ENCODE measurements around the gene RAB24.

Gene RAB24

GRCh38 chr5:177333420-177334154 lies 30.1 kb upstream of the RAB24 start:
- DNase-seq (ENCODE audit: low spot score) = no peak

GRCh38 chr5:177332896-177333260 lies 29.4 kb upstream of the RAB24 start:
- no peak for DNase-seq (ENCODE audit: low spot score)

- DNase-seq (ENCODE audit: low spot score) = no peak
Measured at GRCh38 chr5:177332031-177332895, 28.7 kb upstream of the RAB24 start.

- DNase-seq (ENCODE audit: low spot score) = no peak
Measured at GRCh38 chr5:177330991-177331842, 27.7 kb upstream of the RAB24 start.

GRCh38 chr5:177329883-177330282 lies 26.4 kb upstream of the RAB24 start:
- no peak for DNase-seq (ENCODE audit: low spot score)

- no peak for DNase-seq (ENCODE audit: low spot score)
Measured at GRCh38 chr5:177328545-177329231, 25.2 kb upstream of the RAB24 start.

GRCh38 chr5:177327539-177328522 lies 24.3 kb upstream of the RAB24 start:
- DNase-seq (ENCODE audit: low spot score) = no peak

- no peak for DNase-seq (ENCODE audit: low spot score)
Measured at GRCh38 chr5:177325868-177326381, 22.4 kb upstream of the RAB24 start.

- DNase-seq (ENCODE audit: low spot score) = peak; percentile 36
Measured at GRCh38 chr5:177320879-177321278, 17.4 kb upstream of the RAB24 start.

- no peak for DNase-seq (ENCODE audit: low spot score)
Measured at GRCh38 chr5:177319913-177320588, 16.5 kb upstream of the RAB24 start.

GRCh38 chr5:177317959-177318377 lies 14.4 kb upstream of the RAB24 start:
- DNase-seq (ENCODE audit: low spot score) = peak; percentile 89

- no peak for DNase-seq (ENCODE audit: low spot score)
Measured at GRCh38 chr5:177316005-177316404, 12.5 kb upstream of the RAB24 start.

- no peak for DNase-seq (ENCODE audit: low spot score)
Measured at GRCh38 chr5:177315411-177315810, 11.9 kb upstream of the RAB24 start.

GRCh38 chr5:177314376-177315342 lies 11.1 kb upstream of the RAB24 start:
- DNase-seq (ENCODE audit: low spot score) = no peak

- DNase-seq (ENCODE audit: low spot score) = no peak
Measured at GRCh38 chr5:177313561-177314259, 10.2 kb upstream of the RAB24 start.

GRCh38 chr5:177312649-177313181 lies 9.2 kb upstream of the RAB24 start:
- peak; percentile 94 for DNase-seq (ENCODE audit: low spot score)
